Hippocampal formation (tissue), 2 donors: Measurements from ENCODE around the gene MAN1A1.

Source experiments
- DNase-seq, 2 donors: peaks; one replicate each; lab custom pipeline; 2025; lab: John Stamatoyannopoulos, UW

Gene MAN1A1

GRCh38 chr6:119269266-119270103 is 80.1 kb downstream of the MAN1A1 start:
- no peak for DNase-seq

DNA sequence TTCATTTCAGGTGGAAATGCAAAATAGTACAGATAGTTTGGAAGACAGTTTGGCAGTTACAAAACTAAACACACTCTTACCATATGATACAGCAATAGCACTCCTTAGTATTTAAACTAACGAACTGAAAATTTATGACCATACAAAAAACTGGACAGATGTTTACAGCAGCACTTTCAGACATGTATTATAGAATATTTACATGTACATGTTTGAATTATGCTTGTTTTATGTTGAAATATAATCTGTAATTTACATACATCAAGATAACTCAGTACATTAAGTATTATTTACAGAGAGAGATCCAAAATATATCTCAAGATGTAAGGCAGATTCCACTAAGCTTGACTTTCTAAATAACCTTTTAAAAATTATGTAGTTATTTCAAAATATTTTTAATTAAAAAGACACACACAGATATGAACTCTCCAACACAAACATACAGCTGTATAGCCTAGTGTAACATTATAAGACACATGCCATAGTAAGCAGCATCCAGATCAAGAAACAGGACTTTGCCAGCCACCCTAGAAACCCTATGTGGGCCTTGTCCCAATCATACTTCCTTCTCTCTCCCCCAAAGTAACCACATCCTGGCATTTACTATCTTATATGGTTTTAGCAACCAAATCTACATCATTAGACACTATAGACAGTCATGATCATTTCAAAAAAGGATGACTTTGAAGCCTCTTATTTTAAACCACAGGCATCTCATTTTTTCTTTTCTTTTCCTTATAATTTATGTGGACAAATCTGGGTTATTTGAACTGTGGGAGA is 82.2 kb downstream of the MAN1A1 start:
- no peak for DNase-seq

- DNase-seq: no peak
Measured at GRCh38 chr6:119264854-119265397, 84.6 kb downstream of the MAN1A1 start.

DNA sequence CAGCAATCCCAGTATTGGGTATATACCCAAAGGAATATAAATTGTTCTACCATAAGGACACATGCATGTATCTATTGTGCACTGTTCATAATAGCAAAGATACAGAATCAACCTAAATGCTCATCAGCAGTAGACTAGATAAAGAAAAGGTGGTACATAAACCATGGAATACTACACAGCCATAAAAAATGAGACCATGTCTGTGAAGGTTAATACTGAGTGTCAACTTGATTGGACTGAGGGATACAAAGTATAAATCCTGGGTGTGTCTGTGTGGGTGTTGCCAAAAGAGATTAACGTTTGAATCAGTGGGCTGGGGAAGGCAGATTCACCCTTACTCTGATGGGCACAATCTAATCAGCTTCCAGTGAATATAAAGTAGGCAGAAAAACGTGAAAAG is 86.9 kb downstream of the MAN1A1 start:
- DNase-seq: no peak

DNA sequence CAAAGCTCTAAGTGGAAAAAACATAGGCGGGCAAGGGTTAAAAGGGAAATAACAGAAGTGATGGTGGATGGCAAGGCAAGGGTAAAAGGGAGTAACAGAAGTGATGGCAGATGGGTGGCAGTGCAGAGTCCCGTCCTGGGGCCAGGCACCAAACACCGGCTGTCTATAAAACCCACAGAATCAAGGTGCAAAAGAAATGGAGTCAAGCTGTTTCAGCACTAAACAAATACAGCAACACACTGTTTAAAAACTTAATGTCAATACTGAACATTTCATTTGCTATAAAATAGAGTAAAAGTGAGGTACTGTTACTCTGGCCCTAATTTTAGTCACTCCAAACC is 87.6 kb downstream of the MAN1A1 start:
- DNase-seq: no peak

DNA sequence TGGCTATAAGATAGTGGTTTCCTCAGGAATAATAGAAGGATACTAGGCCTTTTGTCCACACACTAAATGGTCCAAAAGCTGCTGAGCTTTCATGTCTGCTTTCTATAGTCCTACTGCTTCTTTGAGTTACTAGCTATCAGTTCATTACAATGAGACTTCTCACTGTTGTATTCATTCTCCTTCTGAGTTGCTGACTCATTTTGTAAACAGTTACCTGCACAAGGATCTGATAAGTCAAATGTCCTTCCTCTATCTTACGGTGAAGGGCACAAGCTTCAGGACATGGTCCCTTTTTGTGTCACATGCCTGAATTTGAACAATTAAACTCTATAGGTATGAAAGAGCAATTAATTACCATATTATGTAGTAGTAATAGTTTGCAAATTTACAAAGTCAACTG is 90.5 kb downstream of the MAN1A1 start:
- no peak for DNase-seq

DNA sequence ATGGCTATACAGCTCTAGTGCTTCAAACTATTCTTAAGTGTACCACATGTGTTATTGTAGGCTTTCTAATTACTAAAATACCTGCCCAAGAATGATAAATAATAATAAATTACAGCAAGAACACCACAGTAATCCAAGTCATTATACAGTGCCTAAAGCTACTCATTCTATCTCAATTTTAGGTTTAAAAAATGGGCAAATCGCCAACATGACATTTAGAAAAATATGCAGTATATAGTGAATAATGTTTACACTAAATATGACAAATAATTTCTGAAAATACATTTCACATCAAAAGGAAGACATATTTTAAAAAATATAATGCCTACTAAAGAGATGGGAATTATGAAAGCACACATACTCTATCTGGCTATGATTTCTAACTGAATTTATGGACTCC is 91.8 kb downstream of the MAN1A1 start:
- no peak for DNase-seq

- DNase-seq: no peak
Measured at GRCh38 chr6:119256978-119257462, 92.5 kb downstream of the MAN1A1 start.

- no peak for DNase-seq
Measured at GRCh38 chr6:119256392-119256791, 93.2 kb downstream of the MAN1A1 start.

- DNase-seq: no peak
Measured at GRCh38 chr6:119255492-119255891, 94.1 kb downstream of the MAN1A1 start.

GRCh38 chr6:119250036-119250435 is 99.5 kb downstream of the MAN1A1 start:
- DNase-seq: peak in 1 of 2 donors; percentile 18

GRCh38 chr6:119249319-119249718 is 100.2 kb downstream of the MAN1A1 start:
- DNase-seq: no peak

GRCh38 chr6:119247504-119247903 is 102.1 kb downstream of the MAN1A1 start:
- DNase-seq: no peak

- no peak for DNase-seq
Measured at GRCh38 chr6:119243657-119244056, 105.9 kb downstream of the MAN1A1 start.

DNA sequence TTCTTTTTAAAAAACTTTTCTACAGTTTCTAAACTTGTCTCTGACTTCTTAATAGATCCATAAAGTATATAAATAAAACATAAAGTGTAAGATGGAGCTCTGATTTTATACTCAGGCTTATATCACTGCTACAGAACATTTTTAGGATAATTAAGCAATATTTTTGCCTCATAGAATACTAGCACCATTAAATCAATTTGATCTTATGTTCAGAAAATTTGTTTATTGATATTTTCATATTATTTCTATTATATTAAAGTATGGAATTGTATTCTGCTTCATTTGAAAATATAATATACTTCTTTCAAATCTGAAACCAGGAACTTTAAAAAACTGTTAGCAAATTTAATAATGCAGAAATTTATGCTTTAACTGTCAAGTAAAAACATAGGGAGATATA is 106.5 kb downstream of the MAN1A1 start:
- no peak for DNase-seq

DNA sequence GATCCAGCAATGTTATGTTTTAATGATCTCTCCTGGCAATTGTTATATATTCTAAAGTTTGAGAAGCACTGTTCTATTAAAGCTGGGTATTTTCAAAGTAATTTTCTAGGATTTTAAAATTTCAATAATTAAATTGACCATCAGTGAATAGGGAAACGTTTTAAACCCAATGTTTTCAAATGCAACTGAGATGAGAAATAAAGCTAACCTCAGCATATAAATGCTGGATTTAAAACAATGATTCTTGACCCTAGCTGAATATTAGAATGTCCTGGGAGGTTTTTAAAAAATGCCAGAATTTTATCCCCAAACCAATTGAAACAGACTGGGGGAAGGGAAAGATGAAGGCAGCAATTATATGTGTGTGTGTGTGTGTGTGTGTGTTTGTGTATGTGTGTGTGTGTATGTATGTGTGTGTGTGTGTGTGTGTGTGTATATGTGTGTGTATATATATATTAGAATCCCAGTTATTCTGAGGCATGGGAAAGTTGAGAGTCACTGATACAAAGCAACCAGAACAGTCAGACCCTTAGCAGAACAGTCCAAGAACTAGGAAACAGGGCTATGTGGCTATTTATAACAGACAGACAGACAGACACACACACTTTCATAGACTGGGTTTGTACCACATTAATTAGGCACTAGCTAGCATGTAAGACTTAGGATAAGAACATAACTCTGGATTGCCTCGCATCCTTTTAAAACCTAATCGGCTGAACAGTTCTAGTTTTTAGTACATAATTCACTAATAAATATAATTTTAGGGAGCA is 107.8 kb downstream of the MAN1A1 start:
- DNase-seq: no peak

GRCh38 chr6:119241111-119241465 is 108.5 kb downstream of the MAN1A1 start:
- no peak for DNase-seq

DNA sequence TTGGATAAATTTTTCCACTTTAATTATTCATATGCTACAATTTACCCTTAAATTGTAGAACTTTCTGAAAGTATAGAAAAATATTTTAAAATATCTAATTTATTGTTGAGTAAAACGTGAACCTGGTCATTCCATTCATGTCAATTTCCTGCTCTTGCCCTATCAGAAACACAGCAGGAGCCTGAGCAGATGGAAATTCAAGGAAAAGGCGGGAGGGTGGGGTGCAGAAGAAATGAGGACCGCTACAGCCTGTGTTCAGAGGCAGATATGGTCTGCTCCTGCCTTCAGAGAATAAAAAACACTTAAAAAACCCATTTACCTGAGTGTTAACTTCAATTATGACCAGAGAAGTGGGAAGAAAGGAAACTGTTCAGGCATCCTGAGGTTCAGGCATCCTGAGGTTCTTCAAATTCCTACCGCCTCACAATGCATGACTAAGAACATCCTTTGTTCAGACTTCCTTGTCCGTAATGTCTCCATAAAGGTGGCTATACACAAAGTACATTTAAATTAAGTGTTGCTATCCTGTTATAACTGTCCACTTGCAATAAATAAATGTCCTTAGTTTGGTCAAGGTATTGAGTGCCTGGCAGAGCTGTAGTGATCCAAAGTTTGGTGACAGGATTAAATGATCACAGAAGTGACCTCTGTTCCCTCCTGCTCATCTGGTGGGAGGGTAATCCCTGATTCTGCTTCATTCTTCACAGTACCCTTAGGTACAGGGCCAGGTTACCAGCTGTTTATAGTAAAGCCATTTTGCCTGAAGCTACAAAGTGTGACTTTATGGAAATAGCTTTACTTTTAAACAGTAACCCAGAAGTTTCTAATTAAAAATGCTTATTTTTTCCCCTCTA is 109.1 kb downstream of the MAN1A1 start:
- no peak for DNase-seq

- DNase-seq: no peak
Measured at GRCh38 chr6:119237177-119237715, 112.3 kb downstream of the MAN1A1 start.

DNA sequence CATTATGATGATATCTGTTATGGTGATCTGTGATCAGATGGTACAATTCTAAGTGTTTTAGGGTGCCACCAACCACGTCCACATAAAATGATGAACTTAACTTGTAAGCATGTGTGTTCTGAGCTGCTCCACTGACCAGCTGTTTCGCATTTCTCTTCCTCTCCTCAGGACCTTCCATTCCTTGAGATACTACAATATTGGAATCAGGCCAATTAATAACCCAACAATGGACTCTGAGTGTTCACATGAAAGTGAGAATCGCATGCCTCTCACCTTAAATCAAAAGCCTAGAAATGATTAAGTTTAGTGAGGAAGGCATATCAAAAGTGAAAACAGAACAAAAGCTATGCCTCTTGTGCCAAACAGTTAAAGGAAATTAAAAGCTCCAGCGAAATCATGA is 114.6 kb downstream of the MAN1A1 start:
- no peak for DNase-seq

DNA sequence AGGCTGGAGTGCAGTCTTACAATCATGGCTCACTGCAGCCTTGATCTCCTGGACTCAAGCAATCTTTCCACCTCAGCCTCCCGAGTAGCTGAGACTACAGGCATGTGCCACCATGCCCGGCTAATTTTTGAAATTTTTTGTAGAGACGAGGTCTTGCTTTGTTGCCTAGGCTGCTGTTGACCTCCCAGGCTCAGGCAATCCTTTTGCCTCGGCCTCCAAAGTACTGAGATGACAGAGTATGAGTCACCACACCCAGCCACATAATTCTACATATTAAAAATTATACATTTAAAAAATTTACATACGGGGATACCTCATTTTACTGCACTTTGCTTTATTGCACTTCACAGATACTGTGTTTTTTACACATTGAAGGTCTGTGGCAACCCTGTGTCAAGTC is 115.1 kb downstream of the MAN1A1 start:
- DNase-seq: no peak
